Measurements from ENCODE around the gene PRKAR1B.

The PRKAR1B gene

DNA sequence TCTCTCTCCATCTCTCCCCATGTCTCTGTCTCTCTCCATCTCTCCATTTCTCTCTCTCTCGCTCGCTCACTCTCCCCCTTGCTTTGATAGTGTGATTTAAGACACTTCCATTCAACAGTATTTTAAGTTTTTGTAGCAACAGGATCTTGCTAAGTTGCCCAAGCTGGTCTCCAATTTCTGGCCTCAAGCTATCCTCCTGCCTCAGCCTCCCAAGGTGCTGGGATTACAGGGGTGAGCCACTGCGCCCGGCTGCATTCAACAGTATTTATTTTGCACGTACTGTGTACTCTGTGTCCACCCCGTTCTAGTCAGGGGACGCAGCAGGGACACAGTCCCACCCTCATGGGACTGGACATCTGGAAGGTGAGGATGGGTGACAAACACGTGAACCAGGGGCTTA, 193.0 kb downstream of the PRKAR1B start:
- DNase-seq, result no peak

DNA sequence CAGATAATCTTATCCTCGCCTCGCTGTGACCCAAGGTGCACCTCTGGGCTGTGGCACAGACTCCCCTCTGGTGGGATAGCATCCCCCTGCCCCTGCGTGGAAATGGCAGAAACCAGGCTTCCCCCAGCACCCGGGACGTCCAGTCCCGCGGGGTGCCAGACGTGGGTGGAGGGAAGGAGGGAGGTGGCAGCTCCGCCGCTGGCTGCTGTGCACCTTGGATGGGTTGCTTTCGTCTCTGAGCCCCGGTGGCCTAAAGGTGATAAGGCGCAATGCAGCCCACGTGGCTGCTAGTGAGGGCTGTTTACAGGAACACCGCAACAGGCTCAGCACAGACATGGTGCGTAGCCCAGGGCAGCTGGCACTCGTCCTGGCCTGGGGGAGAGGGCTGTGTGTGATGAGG, 193.8 kb downstream of the PRKAR1B start:
- DNase-seq, result no peak

DNA sequence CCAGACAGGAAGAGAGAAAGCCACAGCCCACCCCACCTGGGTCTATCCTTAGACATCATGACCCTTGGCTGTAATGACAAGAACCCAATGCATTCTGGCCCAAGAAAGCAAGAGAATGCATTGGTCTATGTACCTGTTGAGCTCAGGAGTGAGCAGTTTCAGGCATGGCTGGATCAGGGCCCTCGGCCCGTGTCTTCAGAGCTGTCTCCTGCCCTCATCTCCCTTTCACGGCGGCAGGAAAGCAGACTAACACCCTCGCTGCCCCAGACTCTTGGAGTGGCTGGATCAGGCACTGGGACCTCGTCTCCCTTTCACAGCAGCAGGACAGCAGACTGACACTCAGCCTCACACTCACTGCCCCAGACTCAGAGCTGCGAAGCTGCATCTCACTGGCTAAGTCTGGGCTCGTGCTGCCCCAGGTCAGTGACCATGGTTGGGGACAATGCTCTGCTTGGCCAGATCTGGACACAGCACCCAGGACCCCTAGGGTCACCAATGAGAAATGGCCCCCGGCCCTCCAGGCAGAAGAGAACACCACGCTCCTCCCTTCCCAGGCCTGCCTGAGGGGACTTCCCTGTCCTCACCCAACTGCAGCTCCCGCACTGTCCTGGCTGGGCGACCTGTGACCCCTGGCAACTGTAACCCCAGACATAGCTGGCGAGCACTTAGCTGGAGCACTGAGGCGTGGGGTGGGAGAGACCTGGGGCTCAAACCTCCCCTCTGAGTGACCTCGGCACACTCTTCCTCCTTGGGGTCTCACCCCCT, 194.5 kb downstream of the PRKAR1B start:
- no peak for DNase-seq

DNA sequence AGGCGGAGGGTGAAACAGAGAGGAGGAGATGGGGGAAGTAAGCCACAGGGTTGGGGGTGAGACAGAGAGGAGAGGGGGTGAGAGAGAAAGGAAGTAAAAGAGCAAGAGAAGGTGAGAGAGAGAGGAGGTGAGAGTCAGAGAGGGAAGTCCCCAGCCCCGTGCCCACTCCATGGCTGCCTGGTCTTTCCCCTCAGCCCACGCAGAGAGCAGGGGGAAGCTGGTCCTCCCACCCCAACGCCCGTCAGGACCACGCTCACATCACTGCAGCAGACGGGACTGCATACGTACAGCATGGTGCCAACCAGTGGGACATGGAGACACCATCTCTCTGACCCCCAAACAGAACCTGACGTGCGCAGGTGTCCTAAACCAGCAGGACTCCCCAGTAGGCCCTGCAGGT, 195.3 kb downstream of the PRKAR1B start:
- DNase-seq, result no peak

DNA sequence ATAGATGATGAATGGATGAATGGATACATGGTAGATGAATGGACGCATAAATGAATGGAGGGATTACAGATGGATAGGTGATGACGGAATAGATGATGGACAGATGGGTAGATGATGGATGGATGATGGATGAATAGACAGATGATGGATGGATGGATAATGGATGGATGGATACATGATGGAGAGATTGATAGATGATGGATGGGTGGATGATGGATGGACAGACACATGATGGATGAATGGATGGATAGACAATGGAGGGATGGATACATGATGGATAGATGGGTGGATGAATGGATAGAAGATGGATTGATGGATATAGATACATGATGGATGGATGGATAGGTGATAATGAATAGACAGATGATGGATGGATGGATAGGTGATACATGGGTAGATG, 198.6 kb downstream of the PRKAR1B start:
- no peak for DNase-seq

DNA sequence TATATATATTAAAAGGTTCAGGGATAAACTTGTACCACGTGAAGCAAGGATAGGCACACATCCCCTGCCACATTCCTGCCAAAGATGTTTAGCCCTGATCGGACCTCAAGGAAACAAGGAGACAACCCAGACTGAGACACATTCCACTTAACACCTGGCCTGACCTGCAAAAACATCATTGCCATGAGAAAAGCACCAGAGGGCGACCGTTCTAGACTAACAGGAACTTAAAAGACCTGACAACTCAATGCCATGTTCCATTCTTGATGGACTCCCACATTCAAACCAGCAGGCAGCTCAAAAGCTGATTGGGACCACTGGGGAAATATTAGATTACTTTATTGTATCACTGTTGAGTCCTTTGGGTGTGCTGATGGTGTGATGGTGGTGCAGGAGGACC, 199.4 kb downstream of the PRKAR1B start:
- no peak for DNase-seq

DNA sequence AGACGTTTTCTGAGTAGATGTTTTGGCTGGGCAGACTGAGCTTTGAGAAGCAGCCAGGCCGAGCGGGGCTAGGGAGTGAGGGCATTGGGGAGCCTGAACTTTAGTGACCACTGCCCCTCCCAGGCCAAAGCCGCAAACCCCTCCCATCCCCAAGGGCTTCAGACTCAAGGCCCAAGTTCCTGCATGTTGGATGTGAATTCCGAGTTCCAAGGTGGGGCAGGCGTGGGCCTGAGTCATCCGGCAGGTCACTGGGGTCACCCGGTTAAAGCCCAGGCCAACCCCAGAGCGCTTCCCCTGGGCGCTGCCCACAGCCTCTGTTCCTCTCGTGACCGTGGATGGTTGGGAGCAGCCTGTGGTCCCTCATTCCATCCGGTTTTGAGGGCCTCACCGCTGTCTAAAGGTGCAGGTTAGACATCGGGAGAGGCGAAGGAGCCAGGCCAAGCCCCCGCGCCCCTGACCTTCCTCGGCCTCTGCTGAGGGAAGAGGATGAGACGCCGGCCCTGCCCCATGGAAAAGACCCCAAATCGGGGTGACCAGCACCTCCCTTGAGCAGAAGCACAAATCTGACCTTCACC, 200.5 kb downstream of the PRKAR1B start:
- DNase-seq, result no peak

DNA sequence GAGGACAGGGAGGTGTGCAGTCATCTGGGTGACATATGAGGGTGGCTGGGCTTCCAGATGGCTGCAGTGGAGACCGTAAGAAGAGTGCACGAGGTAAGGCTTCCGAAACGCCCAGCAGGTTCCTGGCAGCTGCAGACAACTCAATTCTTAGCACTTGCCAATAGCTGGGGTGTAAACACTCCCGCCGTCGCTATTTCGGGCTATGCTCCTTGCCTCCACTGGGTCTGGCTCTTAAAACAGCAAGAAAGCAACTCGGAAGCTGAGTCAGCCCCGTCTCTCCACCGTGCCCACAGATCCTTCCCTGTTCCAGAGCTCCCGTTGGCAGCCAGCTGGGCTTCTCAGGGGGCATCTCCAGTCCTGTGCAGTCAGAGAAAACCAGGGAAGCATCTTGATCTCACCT, 201.3 kb downstream of the PRKAR1B start:
- DNase-seq, result no peak

DNA sequence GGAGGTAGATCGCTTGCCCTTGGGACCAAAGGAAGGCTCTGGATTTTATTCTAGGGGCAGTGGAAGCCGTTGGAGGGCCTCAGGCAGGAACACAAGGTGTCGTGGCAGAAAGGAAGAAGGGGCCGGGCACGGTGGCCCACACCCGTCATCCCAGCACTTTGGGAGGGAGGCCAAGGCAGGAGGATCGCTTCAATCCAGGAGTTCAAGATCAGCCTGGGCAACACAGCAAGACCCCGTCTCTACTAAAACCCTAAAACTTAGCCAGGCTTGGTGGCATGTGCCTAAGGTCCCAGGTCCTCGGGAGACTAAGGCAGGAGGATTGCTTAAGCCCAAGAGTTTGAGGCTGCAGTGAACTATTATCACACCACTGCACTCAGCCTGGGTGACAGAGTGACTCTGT, 202.3 kb downstream of the PRKAR1B start:
- DNase-seq, result no peak

DNA sequence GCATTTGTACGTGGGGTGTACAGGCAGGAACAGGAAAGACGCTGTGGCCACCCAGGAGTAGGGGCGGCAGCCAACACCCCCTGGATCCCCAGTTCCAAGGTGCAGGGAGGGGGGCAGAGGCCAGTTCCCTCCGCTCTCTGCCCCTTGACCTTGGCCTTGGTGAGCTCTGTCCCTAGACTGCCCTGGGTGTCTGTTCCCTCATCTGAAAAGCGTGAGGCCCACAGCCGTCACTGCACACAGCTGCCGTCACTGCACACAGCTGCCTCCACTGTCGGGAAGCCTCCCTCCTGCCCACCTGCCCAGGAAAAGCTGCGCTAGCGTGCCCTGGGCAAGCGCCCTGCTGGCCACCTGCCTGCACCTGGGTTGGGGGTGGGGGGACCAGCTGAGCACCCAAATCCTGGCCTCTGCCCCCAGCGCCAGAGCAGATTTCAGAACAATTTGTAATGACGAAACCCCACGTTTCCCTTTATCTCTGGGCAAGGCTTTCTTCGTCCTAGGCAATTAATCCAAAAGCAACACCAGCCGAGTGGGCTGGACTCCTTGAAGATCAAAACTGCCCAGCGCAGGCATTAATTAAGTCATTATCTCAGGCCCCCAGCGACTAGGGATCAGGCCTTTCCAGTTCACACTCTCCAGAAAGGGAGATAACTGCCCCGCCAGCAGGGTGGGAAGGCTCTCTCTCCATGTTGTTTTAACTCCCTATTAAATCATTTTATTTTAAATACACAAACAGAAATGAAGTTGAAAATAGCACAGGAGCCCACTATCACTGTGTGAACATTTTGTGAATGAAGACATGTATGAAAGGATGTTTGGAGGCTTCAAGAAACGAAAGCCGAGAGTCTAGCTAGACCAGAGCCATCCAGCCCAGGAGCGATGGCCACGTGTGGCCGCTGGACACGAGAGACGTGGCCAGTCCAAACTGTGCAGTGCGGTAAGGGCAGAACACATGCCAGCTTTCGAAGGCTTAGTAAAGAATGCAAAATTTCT, 203.4 kb downstream of the PRKAR1B start:
- DNase-seq, result no peak

DNA sequence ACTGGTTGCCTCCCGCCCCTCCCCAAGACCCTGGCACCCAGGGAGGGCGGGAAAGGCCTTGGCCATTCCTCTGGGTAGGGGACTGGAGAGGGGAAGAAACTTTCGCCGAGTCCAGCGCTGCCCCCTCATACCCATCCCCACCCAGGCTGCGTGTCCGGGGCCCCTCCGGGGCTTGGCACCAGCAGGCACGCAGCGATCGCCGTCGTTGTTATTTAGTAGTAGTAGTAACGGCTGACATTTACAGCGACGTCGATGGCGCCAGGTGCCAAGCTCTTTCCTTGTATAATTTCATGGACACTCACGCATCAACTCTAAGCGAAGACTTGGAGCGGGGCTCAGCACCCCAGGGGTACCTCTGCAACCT, 204.1 kb downstream of the PRKAR1B start:
- DNase-seq, result no peak

DNA sequence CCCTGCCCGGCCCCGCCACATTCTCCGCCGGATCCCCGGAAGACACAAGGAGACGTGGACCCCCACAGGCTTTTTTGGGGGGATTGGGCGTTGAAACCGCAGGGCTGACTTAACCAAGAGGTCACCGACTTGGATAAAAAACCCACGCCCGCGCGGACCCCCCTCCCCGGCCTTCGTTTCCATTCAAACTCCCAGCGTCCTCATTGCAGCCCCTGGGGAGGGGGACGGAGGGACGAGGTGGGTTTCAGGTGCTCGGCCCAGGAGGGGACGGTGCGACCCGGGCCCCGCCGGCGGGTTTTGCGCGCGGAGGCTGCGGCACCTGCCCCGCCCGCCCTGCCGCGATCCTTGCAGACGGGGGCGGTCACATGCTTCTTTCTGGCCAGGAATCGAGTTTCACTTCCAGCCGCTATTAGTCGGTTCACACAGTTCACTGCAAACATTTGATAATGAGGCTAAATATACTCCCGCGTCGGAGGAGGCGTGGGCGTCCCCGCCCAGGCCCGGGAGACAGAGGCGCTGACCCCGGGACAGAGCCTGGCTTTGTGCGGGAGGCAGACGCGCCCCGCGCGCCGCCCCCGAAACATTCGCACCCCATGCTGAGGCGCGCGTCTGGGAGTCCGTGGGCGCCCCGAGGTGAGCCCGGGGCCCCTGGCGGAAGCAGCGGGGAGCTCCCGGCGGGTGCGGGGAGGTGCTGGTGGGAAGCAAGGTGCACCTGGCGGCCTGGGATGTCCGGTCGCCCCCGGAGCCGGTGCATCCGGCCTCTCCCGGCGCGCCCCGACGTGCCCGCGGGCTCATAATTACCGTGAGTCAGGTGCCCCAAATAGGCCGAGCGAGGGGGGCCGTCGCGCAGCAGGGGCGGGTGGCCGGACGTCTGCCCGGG, 204.8 kb downstream of the PRKAR1B start:
- peak; percentile 29 for DNase-seq

DNA sequence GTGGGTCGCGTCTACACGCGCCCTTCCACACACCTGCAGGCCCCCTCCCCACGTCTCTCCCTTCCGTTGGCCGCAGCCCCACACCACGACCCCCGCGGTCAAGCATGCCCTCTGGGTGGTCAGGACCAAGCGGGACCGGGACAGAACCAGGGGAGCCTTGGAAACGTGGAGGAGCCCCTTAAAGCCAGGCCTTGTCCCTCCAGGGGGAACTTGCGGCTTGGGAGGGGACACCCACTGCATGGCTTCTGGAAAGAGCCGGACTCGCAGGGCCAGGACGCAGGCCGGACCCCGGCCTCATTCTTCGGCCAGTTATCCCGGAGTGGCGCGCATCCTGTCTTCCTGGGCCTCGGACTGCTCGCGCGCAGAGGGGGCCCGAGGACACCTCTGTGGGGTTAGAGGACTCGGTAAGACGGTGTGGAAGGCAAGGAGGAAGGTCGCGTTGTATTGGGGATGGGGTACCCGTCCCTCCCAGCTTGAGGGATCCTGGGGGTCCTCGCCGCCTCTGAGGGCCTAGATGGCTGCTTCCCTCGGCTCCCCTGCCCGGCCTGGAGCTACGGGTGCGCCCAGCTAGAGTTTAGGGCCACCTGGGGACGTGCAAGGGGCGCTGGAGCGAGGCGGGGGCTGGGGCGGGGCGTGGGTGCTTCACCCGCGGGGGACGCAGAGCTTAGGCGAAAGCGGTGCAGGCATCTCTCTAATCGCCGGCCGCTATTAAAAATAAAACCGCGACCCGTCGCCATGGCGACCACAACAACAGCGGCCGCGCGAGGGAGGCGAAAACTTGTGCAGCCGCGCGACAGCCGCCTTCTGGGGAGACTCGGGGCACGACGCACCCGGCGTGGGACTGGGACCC, 205.6 kb downstream of the PRKAR1B start:
- peak; percentile 31 for DNase-seq

DNA sequence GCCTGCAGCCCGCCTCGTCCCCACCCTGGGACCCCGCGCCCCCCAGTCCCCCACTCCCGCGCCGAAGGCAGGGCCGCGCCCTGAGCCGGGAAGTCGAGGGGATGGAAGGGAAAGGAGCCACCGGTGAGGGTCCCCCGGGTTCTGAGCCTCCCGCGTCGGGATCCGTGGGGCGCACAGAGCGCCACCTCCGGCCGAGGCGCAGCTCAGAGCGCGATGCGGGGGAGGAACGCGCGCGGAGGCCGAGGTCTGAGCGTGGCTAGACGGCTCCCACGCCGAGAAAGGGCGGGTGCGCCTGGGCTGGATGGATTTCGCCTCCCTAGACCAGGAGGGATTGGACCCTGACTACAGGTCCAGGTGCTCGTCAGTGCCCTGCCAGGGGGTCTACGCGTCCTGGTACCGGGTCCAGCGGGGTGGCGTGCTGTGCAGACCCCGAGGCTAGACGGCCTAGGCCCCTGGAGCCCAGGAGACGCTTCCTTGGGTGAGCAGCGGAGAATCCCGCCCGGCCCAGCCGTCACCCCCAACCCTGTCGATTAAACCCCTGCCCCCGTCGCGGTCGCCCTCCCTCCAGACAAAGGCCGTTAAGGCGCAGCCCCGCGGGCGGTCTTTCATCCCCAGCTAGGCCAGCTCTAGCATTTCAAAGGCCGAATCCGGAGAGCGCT, 206.4 kb downstream of the PRKAR1B start:
- no peak for DNase-seq

DNA sequence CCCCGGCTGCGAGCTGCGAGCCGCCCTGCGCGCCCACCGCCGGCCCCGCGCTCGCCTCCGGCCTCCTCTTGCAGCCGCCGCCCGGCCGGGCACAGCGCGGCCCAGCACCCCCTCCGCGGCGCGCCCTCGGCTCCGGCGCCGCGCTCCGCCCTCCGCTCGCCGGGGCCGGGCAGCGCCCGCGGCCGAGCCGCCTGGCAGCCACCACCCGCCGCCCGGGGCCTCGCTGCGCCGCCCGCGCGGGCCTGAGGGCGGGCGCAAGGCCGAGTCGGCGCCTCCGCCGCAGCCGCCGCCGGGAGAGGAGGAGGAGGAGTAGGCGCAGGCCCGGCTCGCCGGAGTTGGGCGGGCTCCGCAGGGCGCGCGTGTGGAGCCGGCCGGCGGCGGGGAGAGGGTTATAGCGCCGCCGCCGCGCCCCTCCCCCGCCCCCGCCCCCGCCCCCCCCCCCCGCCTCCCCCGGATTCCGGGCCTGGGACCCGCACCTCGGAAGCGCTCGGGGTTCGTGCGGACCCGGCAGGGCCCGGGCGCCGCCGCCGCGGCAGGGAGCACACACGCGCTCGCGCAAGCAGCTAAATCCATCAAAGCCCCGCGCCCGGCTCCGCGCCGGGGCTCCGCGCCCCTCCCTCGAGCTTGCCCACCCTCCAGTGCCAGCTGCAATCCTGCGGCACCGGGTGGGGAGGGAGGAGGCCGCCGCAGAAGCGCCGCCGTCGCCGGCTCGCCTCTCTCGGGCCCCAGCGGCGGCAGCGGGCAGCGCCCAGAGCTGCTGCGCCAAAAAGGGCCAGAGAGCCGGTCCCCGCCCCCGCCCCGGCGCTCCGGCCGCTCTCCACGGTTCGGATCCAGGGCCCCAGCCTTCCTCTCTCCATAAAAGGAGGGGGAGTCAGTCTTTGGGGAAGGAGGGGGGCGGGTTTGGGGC, 207.3 kb downstream of the PRKAR1B start, which contains the start of gene PDGFA:
PDGFA (minus strand) TSS at position 363 of the 907 bp plus-strand sequence. CDS start 845 bp downstream, outside the sequence.
- no peak for DNase-seq

DNA sequence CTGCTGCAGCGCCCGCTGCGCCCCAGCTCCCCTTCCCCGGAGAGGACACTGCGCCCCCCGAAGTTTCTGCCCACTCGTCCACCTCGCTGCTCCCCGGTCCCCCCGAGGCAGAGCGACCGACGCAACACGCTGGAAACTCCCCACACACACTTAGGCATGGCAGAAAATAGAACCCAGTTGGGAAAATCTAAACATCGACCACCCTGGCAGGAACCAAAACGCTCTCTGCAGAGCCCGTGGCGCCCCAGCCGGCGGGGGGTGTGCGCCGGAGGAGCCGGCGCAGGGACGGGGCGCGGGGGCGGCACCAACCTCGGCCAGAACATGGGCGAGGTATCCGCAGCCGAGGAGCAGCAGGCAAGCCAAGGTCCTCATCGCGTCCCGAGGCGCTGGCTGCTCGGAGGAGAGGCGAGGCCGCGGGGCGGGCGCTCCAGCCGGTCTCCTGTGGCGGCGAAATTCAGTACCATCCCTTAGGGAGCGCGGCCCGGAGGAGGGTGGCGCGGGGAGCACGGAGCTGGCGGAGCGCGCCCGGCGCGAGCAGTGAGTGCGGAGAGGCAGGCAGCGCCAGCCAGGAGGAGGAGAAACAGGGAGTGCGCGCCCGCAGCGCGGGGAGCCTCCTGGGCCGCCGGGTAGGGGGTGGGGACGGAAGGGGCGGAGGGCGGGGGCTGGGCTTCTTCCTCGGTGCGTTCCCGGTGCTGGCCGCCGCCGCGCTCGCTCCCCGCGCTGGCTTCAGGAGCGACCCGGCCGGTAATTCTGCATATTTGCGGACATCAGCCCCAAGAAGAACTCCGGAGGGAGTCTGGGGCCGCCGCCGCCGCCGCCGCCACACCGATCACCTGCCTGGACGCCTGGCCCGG, 208.2 kb downstream of the PRKAR1B start:
- DNase-seq, result no peak

DNA sequence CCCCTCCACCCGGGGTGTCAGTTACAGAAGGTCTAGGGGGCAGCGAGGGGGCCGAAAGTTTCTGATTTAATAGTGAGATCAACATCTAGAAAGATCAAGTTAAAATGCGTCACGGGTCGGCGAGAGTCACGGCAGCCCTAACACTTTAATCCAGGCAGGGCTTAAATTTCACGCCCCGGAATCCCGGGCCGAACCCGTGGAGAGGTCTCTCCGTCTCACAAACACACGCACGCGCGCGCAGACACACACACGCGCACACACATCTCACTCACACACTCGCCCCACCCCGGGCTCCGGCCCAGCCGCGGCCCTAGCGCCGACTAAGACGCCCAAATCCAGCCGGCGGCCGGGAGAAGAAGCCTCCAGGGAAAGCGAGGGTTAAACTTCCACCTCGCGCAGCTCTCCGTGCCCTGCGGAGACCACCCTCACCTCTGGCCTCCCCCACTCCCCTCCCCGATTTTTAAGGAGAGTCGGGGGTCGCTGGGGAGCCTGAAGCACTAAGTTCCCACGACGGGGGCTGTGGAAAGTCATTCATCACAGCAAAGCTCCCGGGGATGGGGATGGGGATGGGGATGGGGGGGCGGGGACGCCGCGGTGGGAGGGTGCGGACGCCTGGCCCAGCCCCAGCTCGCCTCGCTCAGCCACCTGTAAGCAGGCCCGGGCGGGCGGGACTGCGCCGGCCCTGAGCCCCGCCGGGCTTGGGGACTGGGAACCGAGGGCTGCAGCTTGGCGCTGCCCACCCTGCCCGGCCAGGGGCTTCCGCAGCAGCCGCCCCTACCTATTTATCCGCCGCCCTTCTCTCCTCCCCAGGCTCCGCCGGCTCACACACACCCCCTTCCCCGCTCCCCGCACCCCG, 209.1 kb downstream of the PRKAR1B start:
- no peak for DNase-seq

All from CD4-positive, alpha-beta T cell treated with Interleukin-15 for 1 hour (primary cell).